ENCODE data around the gene ZGPAT.

DNA sequence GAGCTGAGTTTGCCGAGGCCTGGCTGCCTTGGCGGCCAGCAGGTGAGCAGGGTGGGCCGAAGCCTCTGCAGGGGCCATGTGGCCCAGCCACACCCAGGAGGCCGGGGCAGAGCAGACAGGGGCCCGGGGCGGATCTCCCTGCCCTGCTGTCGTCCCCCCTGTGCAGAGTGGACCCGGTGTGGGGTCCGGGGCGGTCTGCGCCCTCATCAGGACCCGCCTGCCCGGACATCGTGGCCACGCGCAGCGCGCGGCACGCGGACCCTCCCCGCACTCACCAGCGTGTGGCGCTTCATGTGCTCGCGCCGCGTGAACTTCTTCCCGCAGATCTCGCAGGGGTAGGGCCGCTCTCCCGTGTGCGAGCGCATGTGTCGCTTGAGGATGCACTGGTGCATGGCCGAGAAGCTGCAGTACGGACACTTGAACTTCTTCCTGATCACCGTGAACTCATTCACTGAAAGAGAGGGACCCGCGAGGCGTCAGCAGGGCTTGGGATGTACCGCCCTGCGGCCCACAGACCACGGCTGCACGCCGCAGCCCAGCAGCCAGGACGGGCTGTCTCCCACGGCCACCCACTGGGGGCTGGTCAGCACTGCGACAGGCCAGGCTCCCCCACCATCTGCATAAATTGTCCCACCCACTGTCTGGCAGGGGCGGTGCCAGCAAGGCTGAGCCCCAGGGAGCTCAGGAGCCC lies 44.7 kb downstream of the ZGPAT start:
- TF ChIP-seq, protein P1, sequence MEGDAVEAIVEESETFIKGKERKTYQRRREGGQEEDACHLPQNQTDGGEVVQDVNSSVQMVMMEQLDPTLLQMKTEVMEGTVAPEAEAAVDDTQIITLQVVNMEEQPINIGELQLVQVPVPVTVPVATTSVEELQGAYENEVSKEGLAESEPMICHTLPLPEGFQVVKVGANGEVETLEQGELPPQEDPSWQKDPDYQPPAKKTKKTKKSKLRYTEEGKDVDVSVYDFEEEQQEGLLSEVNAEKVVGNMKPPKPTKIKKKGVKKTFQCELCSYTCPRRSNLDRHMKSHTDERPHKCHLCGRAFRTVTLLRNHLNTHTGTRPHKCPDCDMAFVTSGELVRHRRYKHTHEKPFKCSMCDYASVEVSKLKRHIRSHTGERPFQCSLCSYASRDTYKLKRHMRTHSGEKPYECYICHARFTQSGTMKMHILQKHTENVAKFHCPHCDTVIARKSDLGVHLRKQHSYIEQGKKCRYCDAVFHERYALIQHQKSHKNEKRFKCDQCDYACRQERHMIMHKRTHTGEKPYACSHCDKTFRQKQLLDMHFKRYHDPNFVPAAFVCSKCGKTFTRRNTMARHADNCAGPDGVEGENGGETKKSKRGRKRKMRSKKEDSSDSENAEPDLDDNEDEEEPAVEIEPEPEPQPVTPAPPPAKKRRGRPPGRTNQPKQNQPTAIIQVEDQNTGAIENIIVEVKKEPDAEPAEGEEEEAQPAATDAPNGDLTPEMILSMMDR (IDR thresholded peaks at IDR 0.05; ENCODE audit: low read depth, low read length): no peak
- TF ChIP-seq EZH2phosphoT487 (IDR thresholded peaks at IDR 0.05; ENCODE audit: low read depth): no peak
